Measurements from ENCODE around the gene PREX1. TPM values are rescaled to one million over a fixed set of nuclear protein-coding genes. Genes with fewer than 3 reads are reported as not detected.

PREX1 gene
- total RNA-seq, 4 donors from 2014 or later: 29.7 to 56.3 (median 46.6) TPM

DNA sequence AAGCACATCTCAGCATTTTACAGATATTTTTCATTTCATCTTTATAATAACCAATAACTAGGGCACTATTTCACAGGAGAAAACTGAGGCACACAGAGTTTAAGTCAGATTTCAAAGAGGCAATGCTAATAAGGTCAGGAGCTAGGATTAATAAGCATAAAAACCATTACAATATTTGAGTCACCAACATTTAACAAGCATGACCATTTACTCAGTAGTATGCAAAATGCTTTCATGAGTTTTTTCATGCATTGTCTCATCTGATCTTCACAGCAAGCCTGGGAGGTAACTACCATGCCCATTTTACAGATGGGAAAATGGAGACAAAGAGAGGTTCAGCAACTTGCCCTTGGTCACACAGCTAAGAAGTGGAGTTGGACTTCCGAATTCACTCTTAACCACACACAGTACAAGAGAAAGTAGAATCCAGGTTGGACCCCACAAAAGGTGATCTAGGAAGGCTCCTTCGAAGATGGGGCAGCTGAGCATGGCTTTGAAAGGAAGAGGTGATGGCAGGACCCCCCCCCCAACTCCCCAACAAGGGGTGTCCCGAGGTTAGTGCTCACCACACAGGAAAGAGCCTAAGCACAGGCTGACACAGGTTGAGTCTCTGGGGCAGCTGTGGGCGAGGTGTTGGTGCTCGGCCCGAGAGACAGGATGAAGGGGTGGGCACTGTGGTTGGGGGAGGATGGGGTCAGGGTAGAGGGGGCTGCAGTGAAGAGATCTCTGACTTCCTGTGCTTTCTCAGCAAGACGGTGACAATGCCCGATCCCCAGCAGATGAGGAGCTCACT, 108.8 kb downstream of the PREX1 start:
- TF ChIP-seq, protein P1, sequence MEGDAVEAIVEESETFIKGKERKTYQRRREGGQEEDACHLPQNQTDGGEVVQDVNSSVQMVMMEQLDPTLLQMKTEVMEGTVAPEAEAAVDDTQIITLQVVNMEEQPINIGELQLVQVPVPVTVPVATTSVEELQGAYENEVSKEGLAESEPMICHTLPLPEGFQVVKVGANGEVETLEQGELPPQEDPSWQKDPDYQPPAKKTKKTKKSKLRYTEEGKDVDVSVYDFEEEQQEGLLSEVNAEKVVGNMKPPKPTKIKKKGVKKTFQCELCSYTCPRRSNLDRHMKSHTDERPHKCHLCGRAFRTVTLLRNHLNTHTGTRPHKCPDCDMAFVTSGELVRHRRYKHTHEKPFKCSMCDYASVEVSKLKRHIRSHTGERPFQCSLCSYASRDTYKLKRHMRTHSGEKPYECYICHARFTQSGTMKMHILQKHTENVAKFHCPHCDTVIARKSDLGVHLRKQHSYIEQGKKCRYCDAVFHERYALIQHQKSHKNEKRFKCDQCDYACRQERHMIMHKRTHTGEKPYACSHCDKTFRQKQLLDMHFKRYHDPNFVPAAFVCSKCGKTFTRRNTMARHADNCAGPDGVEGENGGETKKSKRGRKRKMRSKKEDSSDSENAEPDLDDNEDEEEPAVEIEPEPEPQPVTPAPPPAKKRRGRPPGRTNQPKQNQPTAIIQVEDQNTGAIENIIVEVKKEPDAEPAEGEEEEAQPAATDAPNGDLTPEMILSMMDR (IDR thresholded peaks at IDR 0.05; ENCODE audit: low read depth): no peak

DNA sequence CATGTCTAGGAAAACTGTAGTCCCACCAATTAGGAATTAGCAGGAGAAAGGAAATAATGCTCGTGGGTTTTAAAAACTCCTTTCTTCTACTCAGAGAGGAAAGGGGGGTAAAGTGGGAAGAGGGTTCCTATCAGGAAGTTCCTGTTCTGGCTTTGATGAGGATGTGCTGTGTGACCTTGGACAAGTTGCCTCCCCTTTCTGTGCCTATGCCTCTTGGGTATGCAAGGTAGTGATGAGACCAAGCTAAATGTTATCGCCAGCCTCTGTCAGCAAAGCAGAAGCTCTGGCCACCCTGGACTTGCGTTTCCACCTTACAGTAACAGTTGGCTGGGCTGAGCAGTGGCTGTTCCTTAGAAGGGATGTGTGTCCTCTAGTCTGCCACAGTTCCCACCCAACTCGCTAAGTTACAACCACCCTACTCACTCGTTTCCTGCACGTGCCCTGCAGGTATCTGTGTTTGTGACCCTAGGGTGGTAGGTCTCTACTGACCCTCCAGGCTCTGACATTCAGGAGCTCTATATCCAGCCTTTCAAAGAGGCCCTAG, 110.0 kb downstream of the PREX1 start:
- TF ChIP-seq, protein P1 (IDR thresholded peaks at IDR 0.05; ENCODE audit: low read depth): no peak

DNA sequence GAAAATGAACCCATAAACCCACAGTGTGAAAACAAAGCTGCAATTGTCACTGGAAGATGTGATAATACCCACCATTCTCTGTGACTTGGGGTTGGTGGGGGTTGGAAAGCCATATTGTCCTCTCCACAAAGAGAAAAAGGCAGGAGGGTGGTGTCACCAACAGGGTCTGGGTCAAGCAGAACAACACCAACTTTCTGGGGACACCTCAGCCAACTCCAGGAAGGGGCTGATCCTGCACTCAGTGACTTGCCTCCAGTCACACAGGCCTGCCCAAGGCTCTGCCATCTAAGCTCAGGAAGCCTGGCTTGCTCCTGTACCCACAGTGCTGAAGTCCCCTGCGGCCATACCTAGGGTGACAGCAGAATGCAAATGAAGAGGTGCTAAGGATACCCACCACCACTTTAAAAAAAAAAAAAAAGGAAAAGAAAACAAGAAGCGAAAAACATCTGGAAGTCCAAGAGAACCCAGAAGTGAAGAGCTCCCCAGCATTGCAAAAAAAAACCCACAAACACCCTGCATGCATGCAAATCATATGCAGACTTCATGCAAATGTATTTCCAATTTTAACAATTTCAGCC, 110.6 kb downstream of the PREX1 start:
- TF ChIP-seq, protein P1 (IDR thresholded peaks at IDR 0.05; ENCODE audit: low read depth): no peak

DNA sequence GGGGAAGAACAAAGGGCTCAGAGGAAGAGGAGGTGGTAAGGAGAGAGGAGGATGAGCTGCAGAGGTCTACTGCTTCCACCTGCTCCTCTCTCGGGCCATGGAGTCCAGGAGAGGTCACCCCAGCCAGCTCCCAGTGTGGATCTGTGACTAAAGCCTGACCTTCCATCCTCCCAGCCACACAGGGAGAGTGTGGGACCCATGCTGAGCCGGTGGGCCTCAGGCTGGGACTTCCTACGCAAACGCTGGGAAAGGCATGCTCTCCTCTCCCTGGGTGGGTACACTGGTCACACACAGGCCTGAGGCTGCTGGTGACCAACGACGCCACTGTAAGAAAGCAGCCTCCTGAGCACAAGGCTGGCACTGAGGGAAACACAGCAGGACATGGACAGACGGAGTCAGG, 111.3 kb downstream of the PREX1 start:
- TF ChIP-seq, protein P1 (IDR thresholded peaks at IDR 0.05; ENCODE audit: low read depth): no peak

DNA sequence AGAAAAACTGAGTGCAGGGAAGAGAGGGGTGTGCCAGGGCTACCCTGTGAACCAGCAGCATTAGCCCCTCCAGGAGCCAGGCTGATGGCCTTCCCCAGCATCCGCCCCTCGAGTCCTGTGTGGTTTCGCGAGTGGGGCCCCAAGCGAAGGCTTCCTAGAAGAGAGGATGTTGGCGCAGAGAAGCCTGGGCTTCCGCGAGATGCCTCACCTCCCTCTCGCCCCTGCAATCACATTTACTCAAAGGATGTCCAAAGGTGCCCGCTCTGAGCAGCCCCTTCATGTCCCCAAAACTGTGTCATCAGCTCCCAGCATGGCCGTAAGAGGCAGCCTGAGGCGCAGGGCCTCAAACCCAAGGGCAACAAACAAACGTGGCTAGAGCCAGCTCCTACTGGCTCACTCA, 111.7 kb downstream of the PREX1 start:
- TF ChIP-seq, protein P1 (IDR thresholded peaks at IDR 0.05; ENCODE audit: low read depth): no peak

DNA sequence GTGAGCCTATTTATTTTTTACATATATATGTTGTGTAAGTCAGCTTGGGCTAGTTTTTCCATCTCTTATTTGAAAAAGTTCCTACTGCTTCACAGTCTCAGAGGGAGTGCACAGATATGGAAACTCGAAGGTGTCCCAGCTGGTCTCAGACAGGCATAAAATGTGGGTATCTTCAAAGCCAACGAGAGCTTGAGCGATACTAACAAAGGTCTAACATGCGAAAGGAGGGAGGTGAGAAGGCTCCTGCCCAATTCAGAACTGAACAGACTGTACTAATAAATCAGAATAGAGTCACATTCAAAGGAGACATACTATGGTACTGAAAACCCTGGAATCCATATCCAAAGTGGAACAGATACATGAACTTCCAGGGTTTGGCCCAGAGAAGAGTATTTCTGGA, 113.0 kb downstream of the PREX1 start:
- TF ChIP-seq, protein P1 (IDR thresholded peaks at IDR 0.05; ENCODE audit: low read depth): no peak

DNA sequence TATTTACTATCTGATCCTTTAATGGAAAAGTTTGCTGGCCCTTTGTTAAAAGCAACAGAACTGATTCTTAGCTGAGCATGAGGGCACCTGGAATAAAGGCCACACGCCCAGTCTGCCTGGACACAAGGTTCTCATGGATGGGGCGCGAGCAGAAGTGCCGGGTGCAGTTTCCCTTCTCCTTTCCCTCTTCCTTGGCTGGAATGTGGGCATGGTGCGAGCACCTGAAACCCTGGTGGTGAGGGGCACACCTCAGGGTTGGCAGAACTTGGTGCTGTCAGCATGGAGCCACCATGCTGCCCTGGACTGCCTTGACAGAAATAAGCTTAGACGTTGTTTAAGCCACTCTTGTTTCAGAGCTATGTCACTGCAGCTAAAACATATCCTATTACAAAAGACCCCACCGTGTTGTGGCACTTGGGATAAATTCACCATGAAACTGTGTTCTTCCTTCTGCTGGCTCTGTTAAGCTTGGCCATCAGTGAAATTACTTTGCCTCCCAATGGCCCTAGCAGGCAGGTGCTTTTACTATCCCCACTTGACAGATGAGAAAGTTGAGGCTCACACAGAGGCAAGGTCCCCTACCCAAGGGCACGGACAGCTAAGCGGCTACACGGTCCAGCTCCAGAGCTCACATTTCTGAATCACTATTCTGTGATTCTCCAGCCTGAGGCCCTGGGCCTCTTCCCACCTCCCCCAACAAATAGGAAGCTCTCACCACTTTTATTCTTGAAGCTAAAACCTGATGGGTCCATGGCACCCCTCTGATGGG, 115.9 kb downstream of the PREX1 start:
- TF ChIP-seq, protein P1 (IDR thresholded peaks at IDR 0.05; ENCODE audit: low read depth): no peak

Measured in subcutaneous adipose tissue (tissue), 4 donors.